Coronary artery (tissue), 2 donors: ENCODE data around the gene MIGA1.

Experiments
- DNase-seq: peaks from one replicate; pipeline ENCODE4 v3.0.0-alpha.2; 2017; ENCODE audit warnings: low spot score
- H3K27ac ChIP-seq, 2 donors: fragments of 200-600 bp; sonication (generic); one replicate each; pipeline ENCODE4 v1.5.1; 2016 to 2019
- H3K4me3 ChIP-seq: fragments of 200-600 bp; sonication (generic); 2 replicates; pipeline ENCODE4 v1.5.1; 2016; ENCODE audit warnings: mild to moderate bottlenecking, moderate library complexity
- CTCF ChIP-seq: fragments of 200-600 bp; sonication (generic); IDR thresholded peaks from one replicate; pipeline ENCODE4 v1.5.1; 2019; ENCODE audit warnings: antibody characterized with exemption

MIGA1 gene

GRCh38 chr1:77873461-77873860, 94.0 kb downstream of the MIGA1 start:
- no peak overlapping the region for H3K27ac ChIP-seq
- TF ChIP-seq CTCF: no peak
- DNase-seq: no peak
- no peak overlapping the region for H3K4me3 ChIP-seq

- Histone ChIP-seq H3K27ac (no peak overlapping the region), H3K4me3 (no peak overlapping the region)
- TF ChIP-seq CTCF: no peak
- no peak for DNase-seq
These were observed 95.5 kb downstream of the MIGA1 start for GRCh38 chr1:77874804-77875445.

GRCh38 chr1:77876884-77877283, 97.4 kb downstream of the MIGA1 start:
- no peak for TF ChIP-seq CTCF
- H3K27ac ChIP-seq: no peak overlapping the region
- H3K4me3 ChIP-seq: no peak overlapping the region
- DNase-seq: no peak

- DNase-seq: no peak
- Histone ChIP-seq H3K27ac (no peak overlapping the region), H3K4me3 (no peak overlapping the region)
- TF ChIP-seq CTCF: no peak
These were observed 101.6 kb downstream of the MIGA1 start for GRCh38 chr1:77881061-77881460.

- no peak overlapping the region for H3K4me3 ChIP-seq
- no peak overlapping the region for H3K27ac ChIP-seq
- DNase-seq: no peak
- no peak for TF ChIP-seq CTCF
These were observed 103.0 kb downstream of the MIGA1 start for GRCh38 chr1:77882411-77882810.

- Histone ChIP-seq H3K4me3 (peak within 1 kb of the TSS; percentile 91), H3K27ac (peak within 1 kb of the TSS; percentile 84 to 99)
- TF ChIP-seq CTCF: no peak
- DNase-seq: peak; percentile 90
These were observed 108.8 kb downstream of the MIGA1 start, which contains the start of gene NEXN for GRCh38 chr1:77888081-77888780. Gene NEXN (plus strand): TSS chr1:77888624. CDS start chr1:77916107, 27,483 bp downstream.
